Parietal lobe (tissue), 1 donor: ENCODE measurements around the gene SCIMP. TPM values are rescaled to one million over a fixed set of nuclear protein-coding genes. Genes with fewer than 3 reads are reported as not detected.

Experiments
- total RNA-seq: library from RNA; depleted of rRNA; stranded (reverse); fragments of >200 nt; gene quantifications from one replicate; pipeline ENCODE4 v1.2.3, GENCODE V29; 2014

The SCIMP gene
- total RNA-seq = not detected

GRCh38 chr17:5234645-5235576 is at the start of gene SCIMP:
TSS of gene SCIMP (minus strand) at chr17:5234860. CDS start at chr17:5234755, 105 bp downstream.

GRCh38 chr17:5281814-5282641 is 47.4 kb upstream of the SCIMP start, which contains the start of gene RABEP1:
TSS of gene RABEP1 (plus strand) at chr17:5282284. CDS start at chr17:5282487, 203 bp downstream.

GRCh38 chr17:5191541-5192417 is 42.9 kb downstream of the SCIMP start, which contains the start of gene ZNF594:
TSS of gene ZNF594 (minus strand) at chr17:5191868. CDS start at chr17:5184256, 7,612 bp downstream.

Other genes starting within 250 kb of the SCIMP start
- gene CAMTA2, start 247.2 kb downstream of the SCIMP start, total RNA-seq = 22.5 TPM
- not detected for gene INCA1, start 237.3 kb downstream of the SCIMP start, total RNA-seq
- gene KIF1C, start 236.9 kb downstream of the SCIMP start, total RNA-seq = 21.3 TPM
- not detected for gene SLC52A1, start 199.4 kb downstream of the SCIMP start, total RNA-seq
- 13.5 TPM for gene ZFP3, start 156.4 kb downstream of the SCIMP start, total RNA-seq
- gene ZNF232, start 123.0 kb downstream of the SCIMP start, total RNA-seq = 22.8 TPM
- gene USP6, start 118.8 kb downstream of the SCIMP start, total RNA-seq = under 0.01 TPM
- gene ZNF594, start 43.0 kb downstream of the SCIMP start, total RNA-seq = 53.8 TPM
- 103 TPM for gene RABEP1, start 47.4 kb upstream of the SCIMP start, total RNA-seq
- gene NUP88, start 184.8 kb upstream of the SCIMP start, total RNA-seq = 124 TPM
- 133 TPM for gene RPAIN, start 185.3 kb upstream of the SCIMP start, total RNA-seq
- gene C1QBP, start 204.3 kb upstream of the SCIMP start, total RNA-seq = 90.1 TPM
- gene DHX33, start 234.1 kb upstream of the SCIMP start, total RNA-seq = 18.8 TPM